ENCODE data around the gene ADGRG6. TPM values are rescaled to one million over a fixed set of nuclear protein-coding genes. Genes with fewer than 3 reads are reported as not detected.

ADGRG6 gene
- total RNA-seq, result 21.7 and 40.1 TPM in 2 replicates

GRCh38 chr6:142301651-142302391, at the start of gene ADGRG6:
Gene ADGRG6 (plus strand): TSS chr6:142302007. CDS start chr6:142302330, 323 bp downstream.

Other genes with a start within 250 kb of the ADGRG6 start
- gene GJE1, start 169.1 kb upstream of the ADGRG6 start, total RNA-seq, result not detected in 2 replicates
- not detected in 2 replicates for gene NMBR, start 154.9 kb upstream of the ADGRG6 start, total RNA-seq
- gene VTA1, start 154.7 kb upstream of the ADGRG6 start, total RNA-seq, result 44.1 and 48.4 TPM in 2 replicates

Data from tracheal epithelial cell (primary cell).